Pulmonary artery endothelial cell (primary cell): ENCODE measurements around the gene PHKA2. TPM values are rescaled to one million over a fixed set of nuclear protein-coding genes. Genes with fewer than 3 reads are reported as not detected.
"Not testable (repeated sequence)": the region's sequence is repeated elsewhere in the genome, so short reads cannot be mapped to it uniquely, and the experiment has no call there.

ENCODE experiments used
- DNase-seq: peaks from one replicate; pipeline ENCODE4 v3.0.0-alpha.2; 2011; ENCODE audit warnings: low read depth, low spot score
- total RNA-seq: library from RNA; depleted of rRNA; stranded (reverse); fragments of >200 nt; gene quantifications from 2 replicates; pipeline ENCODE4 v1.2.3, GENCODE V29; 2014

Gene PHKA2
- 13.0 and 14.7 TPM in 2 replicates for total RNA-seq

GRCh38 chrX:18983666-18984380 lies at the start of gene PHKA2:
TSS of gene PHKA2 (minus strand) at chrX:18984114. CDS start at chrX:18983932, 182 bp downstream.
- DNase-seq: no peak

GRCh38 chrX:19030805-19031204 lies 46.9 kb upstream of the PHKA2 start:
- DNase-seq: no peak

- DNase-seq: no peak
Measured at GRCh38 chrX:19028560-19028959, 44.6 kb upstream of the PHKA2 start.

GRCh38 chrX:19024366-19024765 lies 40.5 kb upstream of the PHKA2 start:
- no peak for DNase-seq

GRCh38 chrX:19019996-19020395 lies 36.1 kb upstream of the PHKA2 start:
- DNase-seq: no peak

- no peak for DNase-seq
Measured at GRCh38 chrX:19017271-19017670, 33.4 kb upstream of the PHKA2 start.

- DNase-seq: not testable (repeated sequence)
Measured at GRCh38 chrX:19016614-19017013, 32.7 kb upstream of the PHKA2 start.

GRCh38 chrX:19007868-19008267 lies 24.0 kb upstream of the PHKA2 start:
- DNase-seq: no peak

- no peak for DNase-seq
Measured at GRCh38 chrX:19007011-19007410, 23.1 kb upstream of the PHKA2 start.

- DNase-seq: no peak
Measured at GRCh38 chrX:19005909-19006308, 22.0 kb upstream of the PHKA2 start.

GRCh38 chrX:19003756-19004155 lies 19.8 kb upstream of the PHKA2 start:
- no peak for DNase-seq

GRCh38 chrX:18998653-18999052 lies 14.7 kb upstream of the PHKA2 start:
- DNase-seq: no peak

- DNase-seq: no peak
Measured at GRCh38 chrX:18997916-18998315, 14.0 kb upstream of the PHKA2 start.

GRCh38 chrX:18996536-18996935 lies 12.6 kb upstream of the PHKA2 start:
- no peak for DNase-seq

- DNase-seq: no peak
Measured at GRCh38 chrX:18995221-18995620, 11.3 kb upstream of the PHKA2 start.

- no peak for DNase-seq
Measured at GRCh38 chrX:18994713-18995112, 10.8 kb upstream of the PHKA2 start.

GRCh38 chrX:18992829-18993228 lies 8.9 kb upstream of the PHKA2 start:
- no peak for DNase-seq

- DNase-seq: no peak
Measured at GRCh38 chrX:18985186-18985435, 1.2 kb upstream of the PHKA2 start.

- no peak for DNase-seq
Measured at GRCh38 chrX:18984381-18985185, 669 bp upstream of the PHKA2 start.

GRCh38 chrX:18981124-18981807 lies 2.6 kb downstream of the PHKA2 start:
- no peak for DNase-seq

GRCh38 chrX:18980262-18980661 lies 3.7 kb downstream of the PHKA2 start:
- not testable (repeated sequence) for DNase-seq

GRCh38 chrX:18974993-18975392 lies 8.9 kb downstream of the PHKA2 start:
- no peak for DNase-seq
